Stimulated activated CD8-positive, alpha-beta memory T cell treated with anti-CD3 and anti-CD28 coated beads, Interleukin-7, amount 100 ng/mL, for 48 hours (primary cell): Measurements from ENCODE around the gene DLG1.

Experiments
- DNase-seq, 2 donors: peaks; one replicate each; pipeline ENCODE4 v3.0.0-alpha.2; 2020; ENCODE audit warnings: low read depth in 1 of 2; ENCODE audit errors: extremely low read depth in 1 of 2

The DLG1 gene

DNA sequence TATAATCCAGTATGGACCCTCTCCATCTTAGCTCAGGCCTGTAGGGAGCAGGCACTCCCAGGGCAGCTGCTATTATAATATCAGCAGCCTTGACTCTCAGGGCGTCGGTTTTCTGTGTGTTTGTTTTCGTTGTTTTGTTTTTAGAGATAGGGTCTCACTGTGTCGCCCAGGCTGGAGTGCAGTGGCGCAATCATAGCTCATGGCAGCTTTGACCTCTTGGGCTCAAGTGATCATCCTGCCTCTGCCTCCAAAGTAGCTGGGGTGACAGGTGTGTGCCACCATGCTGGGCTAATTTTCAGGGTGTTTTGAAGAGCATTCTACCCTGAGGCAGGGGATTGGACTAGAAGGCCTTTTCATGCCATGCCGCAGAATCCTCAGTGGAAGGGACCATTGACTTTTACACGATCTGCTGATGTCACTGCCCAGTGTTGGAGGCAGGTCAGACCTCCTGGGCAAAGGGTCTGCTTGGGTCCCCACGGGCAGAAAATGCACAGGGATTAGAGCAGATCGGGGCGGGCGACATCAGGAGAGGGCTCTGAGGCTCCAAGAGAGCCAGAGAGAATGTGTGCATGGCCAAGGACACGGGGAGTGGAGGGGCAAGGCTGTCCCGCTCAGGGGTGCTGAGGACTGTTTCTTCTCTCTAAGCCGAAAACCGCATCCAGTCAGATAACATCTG lies 276.5 kb downstream of the DLG1 start:
- DNase-seq = no peak

DNA sequence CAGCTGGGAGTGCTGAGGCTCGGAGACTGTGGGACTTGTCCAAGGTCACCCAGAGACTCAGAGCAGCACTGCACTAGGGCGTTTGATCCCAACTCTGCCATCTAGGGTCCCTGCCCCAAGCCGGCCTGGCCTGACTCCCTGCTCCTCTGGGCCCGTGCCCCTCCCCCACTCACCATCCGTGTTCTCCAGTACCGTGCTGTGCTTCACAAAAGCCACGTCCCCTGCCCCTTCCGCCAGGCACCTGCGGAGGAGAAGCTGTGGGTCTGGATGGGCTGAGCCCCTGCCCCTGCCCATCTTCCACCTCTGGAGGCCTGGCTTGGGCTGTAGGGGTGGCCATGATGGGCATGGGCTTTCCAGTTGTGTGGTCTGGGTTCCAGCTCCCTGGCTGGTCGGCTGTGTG lies 277.2 kb downstream of the DLG1 start:
- DNase-seq = no peak

DNA sequence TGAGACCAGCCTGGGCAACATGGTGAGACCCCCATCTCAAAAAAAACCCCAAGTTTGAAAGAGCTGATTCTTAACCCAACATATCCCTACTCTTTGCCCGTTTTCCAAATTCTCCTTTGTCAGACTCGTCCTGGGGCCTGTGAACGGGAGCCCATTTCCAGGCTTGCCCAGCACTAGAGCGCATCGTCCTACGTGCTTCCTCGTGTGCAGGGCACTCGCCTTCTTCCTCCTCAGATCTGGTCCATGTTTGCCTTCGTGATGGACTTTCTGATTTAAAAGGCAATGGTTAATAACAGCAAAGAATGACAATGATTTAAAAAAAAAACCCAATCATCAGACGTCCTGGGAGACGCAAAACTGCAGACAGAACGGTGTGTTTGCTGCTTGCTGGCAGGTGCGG lies 278.9 kb downstream of the DLG1 start:
- no peak for DNase-seq

DNA sequence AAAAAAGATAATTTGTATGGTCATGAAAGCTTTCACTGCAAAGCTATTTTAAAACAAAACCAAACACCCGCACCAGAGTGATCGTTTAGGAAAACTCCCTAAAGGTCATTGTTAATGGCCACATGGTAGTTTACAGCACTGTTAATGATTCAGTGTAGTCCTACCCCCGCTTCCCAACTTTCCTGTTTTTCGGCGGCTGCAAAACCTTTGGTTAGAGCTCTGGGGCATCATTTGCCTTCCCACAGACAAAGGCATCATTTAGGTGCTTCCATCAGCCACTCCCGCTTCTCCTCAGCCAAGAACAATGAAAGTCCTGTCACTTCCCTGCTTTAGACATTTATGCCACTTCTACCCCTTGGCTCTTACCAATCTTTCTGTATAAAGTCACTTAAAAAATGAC lies 279.4 kb downstream of the DLG1 start:
- no peak for DNase-seq

DNA sequence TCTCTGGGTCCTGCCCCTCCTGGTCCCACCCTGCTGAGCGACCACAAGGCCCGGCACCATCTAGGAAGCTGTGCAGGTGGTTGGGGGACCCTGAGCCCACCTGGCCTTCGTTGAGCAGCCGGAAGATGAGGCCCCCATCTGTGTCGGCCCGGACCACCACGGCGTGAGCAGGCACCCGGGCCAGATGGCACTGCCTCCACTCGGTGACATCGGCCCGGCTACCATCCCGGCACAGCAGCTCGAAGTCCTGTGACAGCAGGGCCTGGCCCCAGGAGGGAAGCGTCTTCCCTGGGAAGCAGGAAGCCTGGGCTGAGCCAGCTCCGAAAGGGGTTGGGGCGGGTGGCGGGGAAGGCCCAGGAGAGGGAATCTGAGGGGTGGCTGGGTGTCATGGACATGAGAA lies 281.4 kb downstream of the DLG1 start:
- DNase-seq = no peak

DNA sequence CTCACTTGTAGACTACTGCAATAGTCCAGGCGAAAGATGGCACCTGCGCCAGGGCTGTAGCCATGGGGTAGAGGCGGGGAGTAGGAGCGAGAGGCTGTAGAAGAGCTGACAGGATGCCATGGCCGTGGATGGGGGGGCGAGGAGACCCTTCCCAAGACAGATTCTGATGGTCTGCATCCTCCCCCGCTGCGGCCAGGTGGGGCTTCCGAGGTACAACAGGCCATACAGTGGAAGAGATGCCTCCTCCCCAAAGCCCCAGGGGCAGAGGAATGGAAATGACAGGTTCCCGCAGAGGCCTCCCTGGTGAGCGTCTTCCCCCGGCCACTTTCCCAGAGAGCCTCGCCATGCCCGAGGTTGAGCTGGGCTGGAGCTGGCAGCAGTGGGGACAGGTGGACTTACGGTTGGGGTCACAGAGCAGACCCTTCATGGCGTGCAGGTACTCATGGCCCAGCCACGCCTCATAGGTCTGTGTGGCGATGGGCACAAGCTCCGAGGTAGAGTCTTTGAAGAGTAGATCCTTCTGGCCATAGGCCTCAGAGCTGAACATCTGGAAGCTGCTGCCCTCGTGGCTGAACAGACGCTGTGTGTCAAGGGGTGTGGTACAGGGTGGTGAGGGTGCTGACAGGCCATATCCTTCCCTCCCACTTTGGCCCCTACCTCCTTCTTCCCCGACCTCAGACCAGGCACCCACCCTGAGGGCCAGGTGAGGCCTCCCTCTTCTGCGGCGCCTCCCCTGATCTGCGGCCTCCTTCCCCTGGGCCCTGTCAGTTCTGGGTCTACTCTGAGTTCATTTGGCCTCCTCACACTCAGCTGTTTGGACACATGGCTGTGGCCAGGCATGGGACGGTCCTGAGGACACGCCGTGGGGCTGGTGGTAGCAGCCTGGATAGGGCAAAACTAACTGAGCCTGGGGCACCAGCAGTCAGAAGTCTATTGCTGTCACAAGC lies 282.3 kb downstream of the DLG1 start:
- DNase-seq = no peak

DNA sequence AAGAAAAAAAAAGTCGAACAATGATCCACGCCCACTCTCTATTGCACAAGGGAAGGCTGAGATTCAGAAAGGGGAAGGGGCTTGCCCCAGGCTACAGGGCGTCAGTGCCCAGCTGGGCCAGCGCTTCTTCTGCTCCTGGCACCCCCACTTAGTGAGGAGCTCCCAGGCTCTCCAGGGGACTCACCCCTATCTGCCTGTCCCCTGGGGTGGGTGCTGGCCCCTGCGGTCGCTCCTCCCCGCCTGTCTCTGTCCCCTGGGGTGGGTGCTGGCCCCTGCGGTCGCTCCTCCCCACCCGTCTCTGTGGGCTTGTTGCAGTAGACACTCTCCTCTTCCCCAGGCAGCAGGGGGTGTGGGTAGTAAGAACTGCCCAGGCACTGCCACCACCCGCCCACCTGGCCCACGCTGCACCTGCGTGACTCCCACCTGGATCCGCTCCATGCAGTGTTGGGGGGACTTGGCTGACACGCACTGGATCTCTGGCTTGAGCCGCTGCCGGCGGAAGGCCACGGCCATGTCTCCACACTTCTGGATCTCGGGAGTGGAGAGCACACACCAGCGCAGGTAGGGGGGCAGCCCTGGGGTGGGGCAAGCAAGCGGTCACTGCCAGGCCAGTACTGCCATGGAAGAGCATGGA lies 283.4 kb downstream of the DLG1 start:
- DNase-seq = no peak

DNA sequence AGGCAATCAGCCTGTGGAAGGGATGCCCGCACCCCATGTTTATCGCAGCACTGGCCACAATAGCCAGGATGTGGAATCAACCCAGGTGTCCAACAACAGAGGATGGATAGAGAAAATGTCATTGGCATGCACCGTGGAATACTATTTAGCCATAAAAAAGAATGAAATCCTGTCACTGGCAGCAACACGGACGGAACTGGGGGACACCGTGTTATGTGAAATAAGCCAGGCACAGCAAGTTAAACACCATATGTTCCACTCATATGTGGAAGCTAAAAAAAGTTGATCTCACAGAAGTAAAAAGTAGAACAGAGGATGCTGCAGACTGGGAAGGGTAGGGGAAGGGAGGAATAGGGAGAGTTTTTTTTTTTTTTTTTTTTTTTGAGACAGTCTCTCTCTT lies 284.4 kb downstream of the DLG1 start:
- no peak for DNase-seq

DNA sequence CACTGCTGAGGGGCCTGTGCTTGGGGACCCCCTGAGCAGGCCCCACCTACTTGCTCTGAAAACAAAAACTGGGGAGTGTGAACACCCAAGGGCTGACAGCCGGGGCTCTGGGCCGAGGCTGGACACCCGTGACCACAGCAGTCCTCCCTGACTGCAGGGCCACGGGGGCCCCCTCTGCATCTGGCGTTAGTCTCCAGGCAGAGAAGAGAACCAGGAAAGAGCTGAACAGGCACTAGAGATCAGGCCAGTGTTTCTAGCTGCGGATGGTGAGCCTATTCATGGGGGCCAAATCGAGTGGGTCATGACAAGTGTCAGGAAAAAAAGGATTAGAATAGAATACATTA lies 285.9 kb downstream of the DLG1 start:
- no peak for DNase-seq

DNA sequence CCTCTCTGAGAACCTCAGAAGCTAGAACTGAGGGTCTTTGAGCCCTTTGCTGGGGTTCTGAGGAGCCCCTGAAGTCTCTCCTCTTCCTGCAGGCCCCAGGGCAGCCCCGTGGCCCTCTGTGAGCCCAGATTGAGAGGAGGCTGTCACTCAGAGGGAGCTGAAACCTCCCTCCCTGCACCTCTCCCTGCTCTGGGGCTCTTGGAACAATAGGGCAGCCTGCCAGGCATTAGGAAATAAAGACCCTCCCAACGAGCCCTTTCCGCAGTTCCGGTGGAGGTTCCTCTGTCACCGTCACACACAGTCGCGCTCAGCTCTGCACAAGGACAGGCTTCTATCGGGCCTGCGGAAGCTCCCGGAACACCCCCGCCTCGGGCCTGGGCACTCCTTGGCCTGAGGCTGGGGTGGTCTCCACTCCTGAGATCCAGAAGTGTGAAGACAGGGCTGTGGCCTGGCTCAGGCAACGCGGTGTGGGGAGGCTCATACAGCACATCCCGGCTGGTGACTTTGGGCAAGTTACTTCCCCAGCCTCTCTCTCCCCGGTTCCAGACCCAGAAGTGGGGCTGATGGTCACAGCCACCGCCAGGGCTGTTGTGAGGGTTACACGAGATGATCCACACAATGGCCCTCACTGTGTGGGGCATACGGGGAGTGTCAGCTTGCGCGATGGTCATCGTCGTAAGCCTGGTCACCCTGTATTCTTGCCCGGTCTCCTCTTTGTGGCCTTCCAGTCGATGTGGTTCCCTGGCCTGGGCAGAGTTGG lies 286.5 kb downstream of the DLG1 start:
- no peak for DNase-seq

DNA sequence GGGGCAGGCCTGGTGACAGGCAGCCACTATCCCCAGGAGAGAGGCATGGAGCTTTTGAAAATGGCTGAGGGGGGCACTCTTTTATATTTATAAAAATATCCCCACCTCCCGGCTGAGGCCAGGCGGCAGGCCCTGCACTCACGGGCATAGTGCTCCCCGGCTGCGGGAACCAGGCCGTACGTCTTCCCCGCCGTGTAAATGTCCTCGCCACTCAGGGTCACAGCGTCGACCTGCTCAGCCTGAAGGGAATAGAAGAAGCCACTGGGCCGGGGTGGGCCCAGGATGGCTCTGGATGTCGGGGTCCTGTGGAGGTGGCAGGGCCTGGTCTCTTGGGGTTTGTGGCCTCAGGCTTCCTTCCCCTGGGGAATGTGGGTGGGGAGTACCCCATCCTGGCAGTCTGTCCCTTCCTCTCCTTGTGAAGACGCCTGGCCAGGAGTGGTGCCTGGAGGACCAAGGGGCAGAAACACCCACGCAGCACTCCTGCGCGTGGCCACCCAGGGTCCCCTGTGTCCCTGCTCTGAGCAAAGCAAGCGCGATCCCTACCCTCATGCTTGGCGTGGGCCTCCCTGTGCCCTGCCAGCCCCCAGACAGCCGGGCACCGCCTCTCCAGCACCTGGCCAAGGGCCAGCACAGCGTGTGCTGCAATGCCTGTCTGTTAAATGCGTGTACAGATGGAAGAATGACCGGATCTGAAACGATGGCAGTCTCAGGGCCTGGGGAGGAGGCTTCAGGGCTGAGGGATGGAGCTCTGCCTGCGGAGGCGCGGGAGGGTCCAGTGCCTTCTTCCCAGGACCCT lies 287.7 kb downstream of the DLG1 start:
- DNase-seq = no peak

DNA sequence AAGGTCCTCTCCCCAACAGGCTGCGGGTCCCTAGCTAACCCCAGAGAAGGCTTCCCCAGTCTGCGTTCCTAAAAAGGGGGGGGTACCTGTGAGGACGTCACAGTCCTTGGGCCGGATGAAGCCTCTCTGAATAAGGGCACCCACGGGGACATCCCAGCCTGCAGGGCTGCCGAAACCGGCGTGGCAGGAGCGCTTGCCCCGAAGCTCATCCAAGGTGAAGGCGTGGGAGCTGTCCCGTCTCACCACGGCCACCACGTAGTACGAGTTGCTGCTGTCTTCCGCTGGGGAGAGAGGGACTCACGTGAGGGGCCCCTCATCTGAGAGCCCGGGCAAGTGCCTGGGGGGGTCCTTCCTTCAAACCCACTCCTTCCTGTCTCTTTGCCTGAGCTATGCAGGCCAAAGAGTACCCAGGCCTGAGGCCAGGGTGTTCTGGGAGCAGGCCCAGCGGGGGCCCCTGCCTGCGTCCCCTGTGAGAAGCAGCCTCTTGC lies 288.8 kb downstream of the DLG1 start:
- DNase-seq = no peak

DNA sequence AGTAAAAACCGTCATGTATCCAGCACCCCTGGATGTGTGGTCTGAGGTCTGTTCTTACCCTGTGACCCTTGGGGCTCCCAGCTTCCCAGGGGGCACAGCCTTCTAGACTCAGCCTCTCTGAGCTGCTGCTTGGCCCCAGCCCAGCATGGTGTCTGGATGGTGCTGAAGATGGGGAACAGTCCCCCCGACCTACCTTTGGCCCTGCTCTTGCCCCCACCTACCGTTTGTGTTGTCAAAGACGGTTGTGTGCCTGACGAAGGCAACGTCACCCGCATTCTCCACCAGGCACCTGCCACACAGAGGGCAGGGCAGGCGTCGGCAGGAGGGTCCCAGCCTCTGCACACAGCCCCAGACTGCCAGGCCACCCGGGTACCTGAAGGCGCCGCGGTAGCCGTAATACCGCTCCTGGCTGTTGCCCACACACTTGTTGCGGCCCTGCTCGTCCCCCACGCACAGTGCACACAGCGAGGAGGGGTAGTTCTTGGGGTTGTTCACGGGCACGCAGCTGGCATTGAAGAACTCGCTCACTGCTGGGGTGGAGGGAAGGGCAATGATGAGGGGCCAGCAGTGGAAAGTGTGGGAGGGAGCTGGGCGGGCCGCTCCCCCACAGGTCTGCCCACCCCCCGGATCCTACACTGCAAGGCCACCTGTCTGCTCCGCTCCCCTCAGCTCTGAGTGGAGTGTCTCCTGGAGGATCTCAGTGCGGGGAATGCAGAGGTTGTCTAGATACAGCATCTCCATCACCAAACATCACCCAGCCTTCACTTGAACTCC lies 289.8 kb downstream of the DLG1 start:
- DNase-seq = no peak

DNA sequence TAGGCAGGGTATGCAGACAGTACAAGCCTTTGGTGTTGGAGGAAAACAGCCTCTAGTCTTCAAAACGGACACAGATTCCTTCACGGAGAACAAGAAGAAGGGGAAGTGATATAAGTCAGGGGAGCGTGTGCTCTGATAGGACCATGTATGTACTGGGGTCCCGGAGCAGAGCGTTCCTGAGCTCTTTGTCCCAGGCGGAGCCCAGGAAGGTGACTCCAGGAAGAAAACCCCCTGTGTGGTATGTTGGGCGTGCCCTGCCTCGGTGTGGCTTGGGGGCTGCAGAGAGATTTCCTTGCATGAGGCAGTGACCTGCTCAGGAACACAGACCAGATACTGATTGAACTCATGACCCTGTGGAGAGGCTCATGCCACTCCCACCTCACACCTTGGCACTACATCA lies 290.5 kb downstream of the DLG1 start:
- DNase-seq = no peak

DNA sequence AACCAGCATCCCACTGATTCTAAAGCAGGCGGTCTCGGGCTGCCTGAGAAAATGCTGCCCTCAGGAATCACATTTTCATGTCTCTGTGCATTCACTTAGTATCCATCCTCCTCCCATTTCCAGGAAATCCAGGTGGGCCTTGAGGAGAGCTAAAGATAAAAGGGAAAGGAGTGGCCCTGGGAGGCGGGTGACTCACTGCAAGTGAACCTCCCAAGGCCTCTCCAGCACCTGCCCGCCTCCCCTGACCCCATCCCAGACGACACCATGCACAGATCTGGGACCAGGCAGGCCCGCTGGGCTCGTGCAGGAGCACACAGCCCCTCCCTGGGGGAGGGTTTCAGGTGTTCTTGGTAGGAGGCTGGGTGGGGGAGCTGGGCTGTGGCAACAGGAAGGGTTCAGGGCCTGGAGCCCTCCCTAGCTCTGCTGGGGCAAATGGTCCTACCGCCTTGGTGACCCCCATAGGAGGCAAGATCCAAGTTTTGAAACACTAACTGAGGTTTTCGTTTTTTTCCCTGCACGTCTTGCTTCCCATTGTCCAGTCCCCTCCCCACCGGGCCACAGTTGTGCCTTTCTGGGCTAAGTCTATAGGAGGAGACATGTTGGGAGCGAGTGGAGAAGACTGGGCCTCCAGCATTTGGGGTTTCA lies 291.0 kb downstream of the DLG1 start:
- DNase-seq = no peak

DNA sequence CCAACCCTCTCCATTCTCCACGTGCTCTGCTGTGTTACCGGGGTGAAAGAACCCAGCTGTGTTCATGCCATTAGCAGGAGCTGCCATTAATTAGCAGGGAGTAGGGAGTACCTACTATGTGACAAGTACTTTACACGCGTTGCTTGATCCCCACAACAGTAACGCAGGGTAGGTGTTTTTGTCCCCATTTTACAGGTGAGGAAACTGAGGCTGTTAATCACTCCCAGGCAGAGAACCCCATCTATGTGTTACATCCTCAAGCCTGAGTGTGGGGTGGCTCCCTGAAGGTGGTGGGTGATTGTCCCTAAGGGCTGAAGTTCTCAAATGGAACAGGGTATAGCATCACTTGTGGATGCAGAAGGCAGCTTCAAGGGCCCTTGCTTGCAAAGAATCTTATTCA lies 291.6 kb downstream of the DLG1 start:
- no peak for DNase-seq

DNA sequence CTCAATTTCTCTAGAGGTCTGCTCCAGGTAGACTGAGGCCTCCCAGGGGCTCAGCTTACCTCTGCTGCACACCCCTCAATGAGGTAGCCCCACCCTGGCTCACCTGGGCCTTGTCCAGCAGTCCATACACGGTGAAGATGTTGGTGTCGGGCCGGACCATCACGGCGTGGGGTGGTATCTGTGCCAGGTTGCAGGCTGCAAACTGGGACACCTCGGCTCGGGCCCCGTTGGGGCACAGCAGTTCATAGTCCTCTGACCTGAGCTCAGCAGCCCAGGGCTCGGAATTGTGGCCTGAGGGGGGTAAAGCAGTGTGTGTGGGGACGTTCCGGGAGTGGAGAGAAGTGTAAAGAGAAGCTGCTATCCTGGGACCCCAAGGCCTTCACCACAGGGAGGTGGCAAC lies 292.0 kb downstream of the DLG1 start:
- DNase-seq = no peak

DNA sequence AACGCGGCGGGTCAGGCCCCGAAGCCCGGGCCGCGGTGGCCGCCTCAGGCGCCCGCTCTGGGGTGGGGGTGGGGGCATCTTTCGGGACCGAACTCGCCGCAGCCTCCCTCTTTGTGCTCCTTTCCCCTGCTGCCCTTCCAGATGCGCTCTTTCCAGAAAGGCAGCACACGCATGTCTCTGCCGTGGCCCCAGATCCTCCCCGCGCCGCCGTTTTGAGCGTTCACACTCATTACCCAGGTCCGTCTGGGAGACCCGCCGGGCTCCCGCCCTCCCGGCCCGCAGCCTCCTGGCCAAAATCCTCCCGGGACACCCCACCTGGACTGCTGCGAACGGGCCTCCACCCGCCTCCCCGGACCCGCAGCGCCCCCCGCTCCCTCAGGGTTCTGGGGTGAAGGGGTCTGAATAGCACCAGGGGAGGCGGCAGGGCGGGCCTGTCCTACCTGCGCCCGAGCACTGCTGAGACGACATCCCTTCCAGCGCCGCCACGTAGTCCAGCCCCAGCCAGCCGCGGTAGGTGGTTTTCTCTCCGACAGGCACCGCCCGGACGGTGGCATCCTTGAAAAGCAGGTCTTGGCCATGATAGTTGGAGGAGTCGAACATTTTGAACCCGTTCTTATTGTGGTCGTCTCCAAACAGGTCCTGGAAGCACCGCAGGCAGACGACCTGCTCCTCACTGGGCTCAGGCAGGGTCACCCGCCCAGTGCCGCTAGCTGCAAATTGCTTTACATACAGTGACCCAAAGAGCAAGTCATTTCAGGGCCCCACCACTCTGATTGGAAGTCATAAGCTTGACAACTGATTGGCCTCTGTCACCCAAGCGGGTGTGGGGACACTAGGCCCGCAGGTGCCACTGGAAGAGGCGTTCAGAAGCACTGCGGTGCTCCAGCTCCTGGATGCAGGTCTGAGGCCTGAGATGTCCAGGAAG lies 294.7 kb downstream of the DLG1 start:
- DNase-seq = no peak
